Osteoblast (primary cell): Measurements from ENCODE around the gene IFNL1. TPM values are rescaled to one million over a fixed set of nuclear protein-coding genes. Genes with fewer than 3 reads are reported as not detected.
"Not testable (repeated sequence)": the region's sequence is repeated elsewhere in the genome, so short reads cannot be mapped to it uniquely, and the experiment has no call there.

Experiments used
- DNase-seq: peaks from one replicate; pipeline ENCODE4 v3.0.0; 2011; ENCODE audit warnings: low spot score, mixed read lengths; ENCODE audit not compliant: insufficient read length; ENCODE audit errors: missing footprints
- H2AFZ ChIP-seq: 2 replicates; pipeline ENCODE4 v1.6.0; 2011; ENCODE audit warnings: mild to moderate bottlenecking, low read length
- H3K27ac ChIP-seq: 2 replicates; pipeline ENCODE4 v1.5.1; 2011; ENCODE audit warnings: mild to moderate bottlenecking, low read depth, low read length, moderate library complexity
- H3K27me3 ChIP-seq: 2 replicates; pipeline ENCODE4 v1.6.0; 2012; ENCODE audit warnings: mild to moderate bottlenecking, control low read depth, inconsistent platforms, low read length, moderate library complexity; ENCODE audit not compliant: insufficient read depth
- H3K36me3 ChIP-seq: 2 replicates; pipeline ENCODE4 v1.5.1; 2011; ENCODE audit warnings: mild to moderate bottlenecking, low read length, control low read depth, moderate library complexity; ENCODE audit not compliant: insufficient read depth
- H3K4me1 ChIP-seq: 2 replicates; pipeline ENCODE4 v1.5.1; 2011; ENCODE audit warnings: mild to moderate bottlenecking, low read length, control low read depth, moderate library complexity; ENCODE audit not compliant: insufficient read depth
- H3K4me2 ChIP-seq: 2 replicates; pipeline ENCODE4 v1.6.0; 2011; ENCODE audit warnings: mild to moderate bottlenecking, low read length; ENCODE audit not compliant: insufficient read depth
- H3K4me3 ChIP-seq: fragments of 200-600 bp; sonication (generic); 3 replicates; pipeline ENCODE4 v1.5.1; 2012; ENCODE audit warnings: mild to moderate bottlenecking, low read length, inconsistent platforms; ENCODE audit not compliant: insufficient read depth
- H3K79me2 ChIP-seq: 2 replicates; pipeline ENCODE4 v1.6.0; 2012; ENCODE audit warnings: mild to moderate bottlenecking, low read length, control low read depth, inconsistent platforms; ENCODE audit not compliant: insufficient read depth
- H3K9me3 ChIP-seq: 2 replicates; pipeline ENCODE4 v1.5.1; 2011; ENCODE audit warnings: low read depth, low read length, control low read depth
- H4K20me1 ChIP-seq: 2 replicates; pipeline ENCODE4 v1.6.0; 2012; ENCODE audit warnings: mild to moderate bottlenecking, low read length, control low read depth; ENCODE audit not compliant: insufficient read depth
- total RNA-seq: library from RNA; depleted of rRNA; stranded (reverse); fragments of >200 nt; gene quantifications from 2 replicates; pipeline ENCODE4 v1.2.3, GENCODE V29; 2012
- TF ChIP-seq, protein P1 (sequence below): IDR thresholded peaks from 2 replicates; pipeline ENCODE4 v1.5.1; 2011; ENCODE audit warnings: mild to moderate bottlenecking, low read depth, low read length, moderate library complexity; ENCODE audit errors: extremely low read depth

The IFNL1 gene
- total RNA-seq, 1 donor = not detected

DNA sequence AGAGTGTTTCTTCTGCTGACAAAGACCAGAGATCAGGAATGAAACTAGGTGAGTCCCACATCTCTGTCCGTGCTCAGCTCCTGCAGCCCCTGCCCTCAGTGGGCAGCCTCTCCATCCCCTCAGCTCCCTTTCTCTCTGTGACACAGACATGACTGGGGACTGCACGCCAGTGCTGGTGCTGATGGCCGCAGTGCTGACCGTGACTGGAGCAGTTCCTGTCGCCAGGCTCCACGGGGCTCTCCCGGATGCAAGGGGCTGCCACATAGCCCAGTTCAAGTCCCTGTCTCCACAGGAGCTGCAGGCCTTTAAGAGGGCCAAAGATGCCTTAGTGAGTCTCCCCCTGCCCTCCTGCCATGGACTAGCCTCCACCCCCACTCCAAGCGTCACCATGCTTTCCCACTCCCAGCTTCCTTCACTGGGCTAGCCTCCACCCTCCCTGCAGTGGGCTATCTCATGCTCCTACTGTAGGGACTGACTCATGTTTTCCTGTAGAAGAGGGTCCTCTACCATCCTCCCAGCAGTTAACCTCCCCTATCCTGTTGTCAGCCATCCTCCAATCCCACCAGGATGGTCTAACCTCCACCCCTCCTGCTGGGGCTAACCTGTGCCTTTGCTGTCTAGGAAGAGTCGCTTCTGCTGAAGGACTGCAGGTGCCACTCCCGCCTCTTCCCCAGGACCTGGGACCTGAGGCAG is 27.5 kb upstream of the IFNL1 start:
- not testable (repeated sequence) for H2AFZ ChIP-seq, H3K79me2 ChIP-seq, H3K27ac ChIP-seq, H3K4me1 ChIP-seq, H3K4me2 ChIP-seq, H3K36me3 ChIP-seq, DNase-seq, H3K4me3 ChIP-seq, H4K20me1 ChIP-seq, H3K9me3 ChIP-seq
- H3K27me3 ChIP-seq = peaks cover 30% of the 10 kb centered on the region

DNA sequence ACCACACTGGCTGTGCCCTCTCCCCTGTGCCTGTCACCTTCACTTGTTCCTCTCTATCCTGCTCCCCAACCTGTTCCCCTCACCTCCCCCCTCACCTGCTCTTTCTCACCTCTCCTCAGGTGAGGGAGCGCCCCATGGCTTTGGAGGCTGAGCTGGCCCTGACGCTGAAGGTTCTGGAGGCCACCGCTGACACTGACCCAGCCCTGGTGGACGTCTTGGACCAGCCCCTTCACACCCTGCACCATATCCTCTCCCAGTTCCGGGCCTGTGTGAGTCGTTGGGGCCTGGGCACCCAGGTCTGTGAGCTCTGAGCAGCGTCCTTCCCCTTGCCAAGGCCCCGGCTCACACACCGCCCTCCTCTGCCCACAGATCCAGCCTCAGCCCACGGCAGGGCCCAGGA is 26.8 kb upstream of the IFNL1 start:
- H4K20me1 ChIP-seq, H2AFZ ChIP-seq, H3K79me2 ChIP-seq, H3K36me3 ChIP-seq, H3K4me1 ChIP-seq, H3K27ac ChIP-seq, DNase-seq, H3K4me3 ChIP-seq, H3K4me2 ChIP-seq, H3K9me3 ChIP-seq: not testable (repeated sequence)
- H3K27me3 ChIP-seq = peaks cover 23% of the 10 kb centered on the region

DNA sequence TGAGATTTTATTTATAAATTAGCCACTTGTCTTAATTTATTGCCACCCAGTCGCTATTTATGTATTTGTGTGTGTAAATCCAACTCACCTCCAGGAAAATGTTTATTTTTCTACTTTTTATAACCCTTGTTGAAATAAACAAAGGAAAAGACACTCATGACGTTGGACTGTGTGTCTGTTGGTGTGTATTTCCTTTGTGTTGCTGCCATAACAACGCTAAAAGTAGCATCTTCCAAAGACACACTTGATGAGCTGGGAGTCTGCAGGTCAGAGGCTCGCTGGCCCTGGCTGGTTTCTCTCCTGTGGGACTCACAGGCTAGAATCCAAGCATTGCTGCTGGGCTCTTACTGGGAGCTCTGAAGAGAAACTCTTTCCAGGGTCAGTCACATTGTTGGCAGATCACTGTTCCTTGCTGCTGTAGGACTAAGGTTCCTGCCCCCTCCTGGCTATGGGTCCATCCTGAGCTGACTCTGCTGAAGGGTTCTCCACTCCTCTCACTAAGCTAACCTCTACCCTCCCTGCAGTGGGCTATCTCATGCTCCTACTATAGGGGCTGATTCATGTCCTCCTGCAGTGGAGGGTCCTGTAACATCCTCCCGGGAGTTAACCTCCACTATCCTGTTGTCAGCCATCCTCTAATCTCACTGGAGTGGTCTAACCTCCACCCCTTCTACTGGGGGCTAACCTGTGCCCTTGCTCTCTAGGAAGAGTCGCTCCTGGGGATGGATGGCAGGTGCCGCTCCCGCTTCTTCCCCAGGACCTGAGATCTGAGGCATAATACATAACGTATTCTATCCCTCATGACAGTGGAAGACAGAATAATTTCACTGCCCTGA is 26.0 kb upstream of the IFNL1 start:
- no peaks in the 10 kb centered on the region for H4K20me1 ChIP-seq
- no peak overlapping the region for H3K27ac ChIP-seq
- H3K27me3 ChIP-seq = peaks cover 15% of the 10 kb centered on the region
- no peaks in the 10 kb centered on the region for H3K79me2 ChIP-seq
- H3K36me3 ChIP-seq = no peaks in the 10 kb centered on the region
- H3K9me3 ChIP-seq = no peaks in the 10 kb centered on the region
- no peak overlapping the region for H3K4me2 ChIP-seq
- no peak overlapping the region for H2AFZ ChIP-seq
- TF ChIP-seq, protein P1, sequence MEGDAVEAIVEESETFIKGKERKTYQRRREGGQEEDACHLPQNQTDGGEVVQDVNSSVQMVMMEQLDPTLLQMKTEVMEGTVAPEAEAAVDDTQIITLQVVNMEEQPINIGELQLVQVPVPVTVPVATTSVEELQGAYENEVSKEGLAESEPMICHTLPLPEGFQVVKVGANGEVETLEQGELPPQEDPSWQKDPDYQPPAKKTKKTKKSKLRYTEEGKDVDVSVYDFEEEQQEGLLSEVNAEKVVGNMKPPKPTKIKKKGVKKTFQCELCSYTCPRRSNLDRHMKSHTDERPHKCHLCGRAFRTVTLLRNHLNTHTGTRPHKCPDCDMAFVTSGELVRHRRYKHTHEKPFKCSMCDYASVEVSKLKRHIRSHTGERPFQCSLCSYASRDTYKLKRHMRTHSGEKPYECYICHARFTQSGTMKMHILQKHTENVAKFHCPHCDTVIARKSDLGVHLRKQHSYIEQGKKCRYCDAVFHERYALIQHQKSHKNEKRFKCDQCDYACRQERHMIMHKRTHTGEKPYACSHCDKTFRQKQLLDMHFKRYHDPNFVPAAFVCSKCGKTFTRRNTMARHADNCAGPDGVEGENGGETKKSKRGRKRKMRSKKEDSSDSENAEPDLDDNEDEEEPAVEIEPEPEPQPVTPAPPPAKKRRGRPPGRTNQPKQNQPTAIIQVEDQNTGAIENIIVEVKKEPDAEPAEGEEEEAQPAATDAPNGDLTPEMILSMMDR = no peak
- DNase-seq = peak; percentile 51
- H3K4me3 ChIP-seq = no peak overlapping the region
- H3K4me1 ChIP-seq = no peaks in the 10 kb centered on the region

GRCh38 chr19:39273859-39274258 is 22.3 kb upstream of the IFNL1 start:
- not testable (repeated sequence) for H3K27ac ChIP-seq, H3K9me3 ChIP-seq, H4K20me1 ChIP-seq, H3K4me2 ChIP-seq, DNase-seq, H3K4me1 ChIP-seq, H2AFZ ChIP-seq, H3K4me3 ChIP-seq, H3K79me2 ChIP-seq, H3K36me3 ChIP-seq
- peaks cover 13% of the 10 kb centered on the region for H3K27me3 ChIP-seq

GRCh38 chr19:39275578-39275977 is 20.6 kb upstream of the IFNL1 start:
- no peak overlapping the region for H2AFZ ChIP-seq
- TF ChIP-seq, protein P1 = no peak
- H3K4me1 ChIP-seq = no peaks in the 10 kb centered on the region

More at GRCh38 chr19:39275578-39275977, 20.6 kb upstream of the IFNL1 start:
- no peak overlapping the region for H3K4me3 ChIP-seq
- H3K9me3 ChIP-seq = no peaks in the 10 kb centered on the region
- no peaks in the 10 kb centered on the region for H3K36me3 ChIP-seq
- DNase-seq = no peak
- H3K27me3 ChIP-seq = peaks cover 9% of the 10 kb centered on the region
- no peak overlapping the region for H3K4me2 ChIP-seq
- H3K27ac ChIP-seq = no peak overlapping the region
- H4K20me1 ChIP-seq = no peaks in the 10 kb centered on the region
- no peaks in the 10 kb centered on the region for H3K79me2 ChIP-seq
